GM23338 (cell line): ENCODE data around the gene MTMR3. TPM values are rescaled to one million over a fixed set of nuclear protein-coding genes. Genes with fewer than 3 reads are reported as not detected.

Source experiments
- ATAC-seq: fragments of 200-7000 bp; cut with Tn5 transposase; 3 replicates; pipeline ENCODE4 v1.9.1; 2020
- DNase-seq: peaks from one replicate; pipeline ENCODE4 v3.0.0-alpha.2; 2015; ENCODE audit warnings: low spot score
- H2AFZ ChIP-seq: fragments of 200-600 bp; sonication (generic); 2 replicates; pipeline ENCODE4 v1.8.0; 2016; ENCODE audit warnings: antibody characterized with exemption, mild to moderate bottlenecking, moderate library complexity
- H3F3A ChIP-seq: fragments of 200-600 bp; sonication (generic); replicated peaks from 2 replicates; pipeline ENCODE4 v1.8.0; 2017; ENCODE audit warnings: antibody characterized with exemption, mixed run types, low read depth
- H3K27ac ChIP-seq: fragments of 200-600 bp; sonication (generic); 2 replicates; pipeline ENCODE4 v1.6.1; 2016; ENCODE audit warnings: low read depth
- H3K27me3 ChIP-seq: fragments of 200-600 bp; sonication (generic); 2 replicates; pipeline ENCODE4 v1.8.0; 2016; ENCODE audit warnings: mild to moderate bottlenecking, mixed run types, moderate library complexity; ENCODE audit not compliant: insufficient read depth
- H3K36me3 ChIP-seq: fragments of 200-600 bp; sonication (generic); 2 replicates; pipeline ENCODE4 v1.8.0; 2016; ENCODE audit warnings: mild to moderate bottlenecking; ENCODE audit not compliant: insufficient read depth
- H3K4me1 ChIP-seq: fragments of 200-600 bp; sonication (generic); 2 replicates; pipeline ENCODE4 v1.8.0; 2016; ENCODE audit warnings: mild to moderate bottlenecking, moderate library complexity; ENCODE audit not compliant: insufficient read depth
- H3K4me2 ChIP-seq: fragments of 200-600 bp; sonication (generic); 2 replicates; pipeline ENCODE4 v1.7.1; 2017; ENCODE audit warnings: mixed run types
- H3K4me3 ChIP-seq: fragments of 200-600 bp; sonication (generic); 2 replicates; pipeline ENCODE4 v1.6.1; 2016; ENCODE audit warnings: mixed run types
- H3K79me2 ChIP-seq: fragments of 200-600 bp; sonication (generic); replicated peaks from 2 replicates; pipeline ENCODE4 v1.8.0; 2017; ENCODE audit warnings: mild to moderate bottlenecking; ENCODE audit not compliant: insufficient read depth
- H3K9me2 ChIP-seq: fragments of 200-600 bp; sonication (generic); 2 replicates; pipeline ENCODE4 v1.8.0; 2017; ENCODE audit not compliant: insufficient read depth
- H4K20me1 ChIP-seq: fragments of 200-600 bp; sonication (generic); replicated peaks from 2 replicates; pipeline ENCODE4 v1.8.0; 2017; ENCODE audit warnings: mild to moderate bottlenecking; ENCODE audit not compliant: insufficient read depth
- H3K27ac Mint-ChIP-seq: 2 replicates; pipeline ENCODE4 v1.8.0; 2020; ENCODE audit warnings: inconsistent platforms, mild to moderate bottlenecking, moderate library complexity, mixed read lengths
- H3K27me3 Mint-ChIP-seq: 3 replicates; pipeline ENCODE4 v1.8.0; 2022; ENCODE audit warnings: low read depth, mild to moderate bottlenecking, moderate library complexity, mixed read lengths, inconsistent platforms; ENCODE audit not compliant: insufficient read depth, poor library complexity
- H3K36me3 Mint-ChIP-seq: 3 replicates; pipeline ENCODE4 v1.8.0; 2021; ENCODE audit warnings: low read depth, mild to moderate bottlenecking, inconsistent platforms, moderate library complexity, mixed read lengths
- H3K4me1 Mint-ChIP-seq: 3 replicates; pipeline ENCODE4 v1.8.0; 2020; ENCODE audit warnings: mild to moderate bottlenecking, inconsistent platforms, mixed read lengths
- H3K4me3 Mint-ChIP-seq: 3 replicates; pipeline ENCODE4 v1.8.0; 2021; ENCODE audit warnings: moderate library complexity, mild to moderate bottlenecking, inconsistent platforms, mixed read lengths
- H3K9me3 Mint-ChIP-seq: 3 replicates; pipeline ENCODE4 v1.8.0; 2020; ENCODE audit warnings: moderate library complexity, mild to moderate bottlenecking, inconsistent platforms, mixed read lengths
- CREB1 ChIP-seq: fragments of 250-450 bp; sonication (Bioruptor Pico); IDR thresholded peaks from 2 replicates; pipeline ENCODE4 v1.5.0; 2020; ENCODE audit warnings: low read depth, mild to moderate bottlenecking, moderate library complexity
- CTCF ChIP-seq, 2 experiments: fragments of 200-600 bp in 1 of 2; sonication (generic) in 1 of 2; conservative IDR thresholded peaks; 2 replicates each; pipeline versions ENCODE4 v1.5.1 to v1.6.1; 2016 to 2017; ENCODE audit warnings: antibody characterized with exemption in 2 of 2, low read depth in 2 of 2, mild to moderate bottlenecking in 2 of 2, moderate library complexity in 1 of 2
- ETS1 ChIP-seq: IDR thresholded peaks from 2 replicates; pipeline ENCODE4 v1.6.1; 2016; ENCODE audit warnings: antibody characterized with exemption
- EZH2 ChIP-seq: fragments of 200-600 bp; sonication (generic); IDR thresholded peaks from one replicate; pipeline ENCODE4 v1.8.0; 2017; ENCODE audit warnings: antibody characterized with exemption, mild to moderate bottlenecking, low read depth; ENCODE audit not compliant: unreplicated experiment
- NANOG ChIP-seq: IDR thresholded peaks from 2 replicates; pipeline ENCODE4 v1.6.1; 2016; ENCODE audit warnings: antibody characterized with exemption, borderline replicate concordance
- POLR2AphosphoS5 ChIP-seq: IDR thresholded peaks from 2 replicates; pipeline ENCODE4 v1.6.1; 2016; ENCODE audit warnings: antibody characterized with exemption, low read depth
- STAT1 ChIP-seq: IDR thresholded peaks from one replicate; pipeline ENCODE4 v1.6.1; 2016; ENCODE audit warnings: antibody characterized with exemption; ENCODE audit not compliant: unreplicated experiment
- ZNF331 ChIP-seq: fragments of 250-450 bp; sonication (Bioruptor Pico); IDR thresholded peaks from 2 replicates; pipeline ENCODE4 v1.5.0; 2020; ENCODE audit warnings: low read depth, mild to moderate bottlenecking, moderate library complexity
- ZNF462 ChIP-seq: fragments of 250-450 bp; sonication (Bioruptor Pico); IDR thresholded peaks from 2 replicates; pipeline ENCODE4 v1.5.0; 2020; ENCODE audit warnings: mild to moderate bottlenecking, moderate library complexity
- polyA plus RNA-seq: library from polyadenylated mRNA; unstranded; fragments of >200 nt; fragmentation: Nextera tagmentation; extraction: Ambion mirVana; gene quantifications from 2 replicates; pipeline ENCODE4 v1.2.1, GENCODE V29; 2016
- total RNA-seq: library from RNA; depleted of rRNA; stranded (reverse); fragments of >200 nt; shearing (Covaris generic); gene quantifications from 2 replicates; pipeline ENCODE4 v1.2.3, GENCODE V29; 2014
- TF ChIP-seq, protein P1 (sequence below): IDR thresholded peaks from one replicate; pipeline ENCODE4 v1.6.1; 2018; ENCODE audit warnings: antibody characterized with exemption; ENCODE audit not compliant: unreplicated experiment

Gene MTMR3
- total and polyA plus RNA-seq, 2 experiments from 2014 or later: 5.2 to 27.4 TPM

DNA sequence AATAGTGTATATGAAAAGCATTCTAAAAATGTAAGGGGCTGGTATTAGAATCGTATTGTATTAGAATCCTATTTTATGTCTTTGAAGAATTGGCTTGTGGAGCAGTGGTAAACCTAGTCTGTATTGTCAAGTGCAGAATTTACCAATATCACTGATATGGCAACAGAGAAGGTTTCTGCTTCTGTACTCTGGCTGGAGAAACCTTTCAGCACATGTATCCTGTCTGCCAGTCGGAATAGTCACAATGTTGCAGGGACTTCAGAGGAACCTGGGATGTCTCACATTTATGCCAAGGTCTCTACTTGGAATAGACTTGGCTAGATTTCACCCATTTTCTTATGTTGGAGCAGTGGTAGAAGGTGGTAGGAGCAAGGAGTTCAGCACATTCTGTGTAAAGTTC lies 4.4 kb downstream of the MTMR3 start:
- peaks cover 21% of the 10 kb centered on the region for H4K20me1 ChIP-seq
- Mint-ChIP-seq H3K27ac (no peak overlapping the region), H3K27me3 (peaks cover 1% of the 10 kb centered on the region), H3K36me3 (no peaks in the 10 kb centered on the region), H3K4me1 (peaks cover 7% of the 10 kb centered on the region; the same call in 2 of the 3 replicates), H3K9me3 (no peaks in the 10 kb centered on the region), H3K4me3 (no peak overlapping the region)
- no peak overlapping the region for H2AFZ ChIP-seq
- no peak overlapping the region for H3K4me2 ChIP-seq
- no peaks in the 10 kb centered on the region for H3K9me2 ChIP-seq
- H3K79me2 ChIP-seq: peaks cover 88% of the 10 kb centered on the region
- ATAC-seq (no peak), DNase-seq (no peak)
- no peaks in the 10 kb centered on the region for H3K27me3 ChIP-seq
- H3K4me1 ChIP-seq: peaks cover 20% of the 10 kb centered on the region
- TF ChIP-seq ETS1 (no peak), STAT1 (no peak)
- no peaks in the 10 kb centered on the region for H3K36me3 ChIP-seq
- H3K27ac ChIP-seq: no peak overlapping the region
- no peak overlapping the region for H3K4me3 ChIP-seq
- no peaks in the 10 kb centered on the region for H3F3A ChIP-seq

DNA sequence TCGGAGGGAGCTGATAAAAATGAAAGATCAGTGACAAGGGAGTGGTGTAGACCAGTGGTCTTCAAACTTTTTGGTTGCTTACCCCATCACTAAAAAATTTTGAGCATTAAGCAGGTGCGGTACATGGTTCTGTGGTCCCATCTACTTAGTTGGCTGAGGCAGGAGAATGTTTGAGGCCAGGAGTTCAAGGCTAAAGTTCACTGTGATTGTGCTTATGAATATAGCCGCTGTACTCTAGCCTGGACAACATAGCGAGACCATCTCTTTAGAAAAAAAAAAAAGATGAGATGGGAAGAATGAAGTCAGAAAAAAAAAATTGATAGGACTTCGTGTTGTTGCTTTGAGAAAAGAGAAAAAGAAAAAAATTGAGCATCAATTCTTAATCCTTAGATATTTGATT lies 7.8 kb downstream of the MTMR3 start:
- Histone ChIP-seq H4K20me1 (peaks cover 12% of the 10 kb centered on the region; the same call in 1 of the 2 replicates), H3K4me1 (peaks cover 5% of the 10 kb centered on the region), H3K9me2 (no peaks in the 10 kb centered on the region), H3K36me3 (no peaks in the 10 kb centered on the region), H3K27me3 (no peaks in the 10 kb centered on the region), H3K79me2 (peaks cover 100% of the 10 kb centered on the region), H3K4me3 (no peak overlapping the region), H2AFZ (no peak overlapping the region), H3K4me2 (no peak overlapping the region), H3K27ac (no peak overlapping the region), H3F3A (no peaks in the 10 kb centered on the region)
- DNase-seq (no peak), ATAC-seq (no peak)
- H3K27me3 Mint-ChIP-seq: no peaks in the 10 kb centered on the region
- no peak overlapping the region for H3K4me3 Mint-ChIP-seq
- no peak overlapping the region for H3K27ac Mint-ChIP-seq
- H3K4me1 Mint-ChIP-seq: no peaks in the 10 kb centered on the region
- no peaks in the 10 kb centered on the region for H3K9me3 Mint-ChIP-seq
- no peaks in the 10 kb centered on the region for H3K36me3 Mint-ChIP-seq
- no peak for TF ChIP-seq POLR2AphosphoS5
- TF ChIP-seq ZNF462 (CRISPR knock-in tag): no peak
- TF ChIP-seq CTCF (conservative IDR thresholded peaks at IDR 0.05; ENCODE audit: low read depth in 2 of 2): no peak
- TF ChIP-seq STAT1: no peak
- TF ChIP-seq EZH2: no peak
- no peak for TF ChIP-seq CREB1 (CRISPR knock-in tag)
- no peak for TF ChIP-seq ZNF331 (CRISPR knock-in tag)
- no peak for TF ChIP-seq NANOG
- TF ChIP-seq, protein P1, sequence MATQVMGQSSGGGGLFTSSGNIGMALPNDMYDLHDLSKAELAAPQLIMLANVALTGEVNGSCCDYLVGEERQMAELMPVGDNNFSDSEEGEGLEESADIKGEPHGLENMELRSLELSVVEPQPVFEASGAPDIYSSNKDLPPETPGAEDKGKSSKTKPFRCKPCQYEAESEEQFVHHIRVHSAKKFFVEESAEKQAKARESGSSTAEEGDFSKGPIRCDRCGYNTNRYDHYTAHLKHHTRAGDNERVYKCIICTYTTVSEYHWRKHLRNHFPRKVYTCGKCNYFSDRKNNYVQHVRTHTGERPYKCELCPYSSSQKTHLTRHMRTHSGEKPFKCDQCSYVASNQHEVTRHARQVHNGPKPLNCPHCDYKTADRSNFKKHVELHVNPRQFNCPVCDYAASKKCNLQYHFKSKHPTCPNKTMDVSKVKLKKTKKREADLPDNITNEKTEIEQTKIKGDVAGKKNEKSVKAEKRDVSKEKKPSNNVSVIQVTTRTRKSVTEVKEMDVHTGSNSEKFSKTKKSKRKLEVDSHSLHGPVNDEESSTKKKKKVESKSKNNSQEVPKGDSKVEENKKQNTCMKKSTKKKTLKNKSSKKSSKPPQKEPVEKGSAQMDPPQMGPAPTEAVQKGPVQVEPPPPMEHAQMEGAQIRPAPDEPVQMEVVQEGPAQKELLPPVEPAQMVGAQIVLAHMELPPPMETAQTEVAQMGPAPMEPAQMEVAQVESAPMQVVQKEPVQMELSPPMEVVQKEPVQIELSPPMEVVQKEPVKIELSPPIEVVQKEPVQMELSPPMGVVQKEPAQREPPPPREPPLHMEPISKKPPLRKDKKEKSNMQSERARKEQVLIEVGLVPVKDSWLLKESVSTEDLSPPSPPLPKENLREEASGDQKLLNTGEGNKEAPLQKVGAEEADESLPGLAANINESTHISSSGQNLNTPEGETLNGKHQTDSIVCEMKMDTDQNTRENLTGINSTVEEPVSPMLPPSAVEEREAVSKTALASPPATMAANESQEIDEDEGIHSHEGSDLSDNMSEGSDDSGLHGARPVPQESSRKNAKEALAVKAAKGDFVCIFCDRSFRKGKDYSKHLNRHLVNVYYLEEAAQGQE: no peak
